DMS 273 (cell line): Measurements from ENCODE around the gene CYTIP.
"Not testable (repeated sequence)": the region's sequence is repeated elsewhere in the genome, so short reads cannot be mapped to it uniquely, and the experiment has no call there.

Experiments used
- DNase-seq: peaks from one replicate; lab custom pipeline; 2025; ENCODE audit not compliant: unreplicated experiment; lab: John Stamatoyannopoulos, UW

CYTIP gene

GRCh38 chr2:157427003-157427921 is 16.6 kb downstream of the CYTIP start:
- DNase-seq: no peak

- no peak for DNase-seq
Measured at GRCh38 chr2:157426477-157426994, 17.4 kb downstream of the CYTIP start.

GRCh38 chr2:157424374-157424773 is 19.5 kb downstream of the CYTIP start:
- no peak for DNase-seq

- DNase-seq: no peak
Measured at GRCh38 chr2:157421964-157422363, 21.9 kb downstream of the CYTIP start.

- no peak for DNase-seq
Measured at GRCh38 chr2:157421331-157421944, 22.5 kb downstream of the CYTIP start.

GRCh38 chr2:157420771-157421323 is 23.0 kb downstream of the CYTIP start:
- no peak for DNase-seq

- no peak for DNase-seq
Measured at GRCh38 chr2:157419031-157419575, 24.8 kb downstream of the CYTIP start.

GRCh38 chr2:157418239-157418641 is 25.6 kb downstream of the CYTIP start:
- no peak for DNase-seq

GRCh38 chr2:157415591-157416101 is 28.2 kb downstream of the CYTIP start:
- DNase-seq: no peak

- no peak for DNase-seq
Measured at GRCh38 chr2:157414050-157414449, 29.8 kb downstream of the CYTIP start.

- DNase-seq: no peak
Measured at GRCh38 chr2:157413326-157414035, 30.4 kb downstream of the CYTIP start.

GRCh38 chr2:157411624-157412336 is 32.1 kb downstream of the CYTIP start:
- DNase-seq: no peak

GRCh38 chr2:157405398-157405797 is 38.5 kb downstream of the CYTIP start:
- DNase-seq: not testable (repeated sequence)

GRCh38 chr2:157404363-157404762 is 39.5 kb downstream of the CYTIP start:
- DNase-seq: no peak

- DNase-seq: not testable (repeated sequence)
Measured at GRCh38 chr2:157402801-157403485, 40.9 kb downstream of the CYTIP start.

- no peak for DNase-seq
Measured at GRCh38 chr2:157395811-157396210, 48.1 kb downstream of the CYTIP start.

GRCh38 chr2:157394928-157395327 is 49.0 kb downstream of the CYTIP start:
- DNase-seq: no peak

GRCh38 chr2:157393348-157393747 is 50.5 kb downstream of the CYTIP start:
- no peak for DNase-seq

- no peak for DNase-seq
Measured at GRCh38 chr2:157388827-157389226, 55.1 kb downstream of the CYTIP start.
